Endodermal cell (in vitro differentiated cells): Measurements from ENCODE around the gene ZSCAN29. TPM values are rescaled to one million over a fixed set of nuclear protein-coding genes. Genes with fewer than 3 reads are reported as not detected.

Experiments used
- DNase-seq: peaks from one replicate; pipeline ENCODE4 v3.0.0-alpha.2; 2017
- H3K27ac ChIP-seq: 2 replicates; pipeline ENCODE4 v1.5.1; 2013; ENCODE audit warnings: mild to moderate bottlenecking, low read depth, low read length, moderate library complexity
- H3K27me3 ChIP-seq: 2 replicates; pipeline ENCODE4 v1.6.1; 2013; ENCODE audit warnings: mild to moderate bottlenecking, low read length, moderate library complexity; ENCODE audit not compliant: insufficient read depth, control insufficient read depth, poor library complexity, severe bottlenecking
- H3K36me3 ChIP-seq: 2 replicates; pipeline ENCODE4 v1.7.0; 2013; ENCODE audit warnings: mild to moderate bottlenecking, low read length, moderate library complexity; ENCODE audit not compliant: control insufficient read depth, insufficient read depth
- H3K4me1 ChIP-seq: one replicate; pipeline ENCODE4 v1.7.0; 2013; ENCODE audit warnings: low read length; ENCODE audit not compliant: control insufficient read depth, insufficient read depth
- H3K4me3 ChIP-seq: 2 replicates; pipeline ENCODE4 v1.5.1; 2013; ENCODE audit warnings: mild to moderate bottlenecking, low read length, moderate library complexity
- H3K9ac ChIP-seq: 2 replicates; pipeline ENCODE4 v1.6.1; 2013; ENCODE audit warnings: mild to moderate bottlenecking, low read length, moderate library complexity; ENCODE audit not compliant: poor library complexity, severe bottlenecking; ENCODE audit errors: extremely low read depth
- H3K9me3 ChIP-seq: 2 replicates; pipeline ENCODE4 v1.6.1; 2013; ENCODE audit warnings: mild to moderate bottlenecking, low read length, moderate library complexity; ENCODE audit not compliant: control insufficient read depth
- H3K27ac Mint-ChIP-seq: 2 replicates; pipeline ENCODE4 v1.8.0; 2020; ENCODE audit warnings: mixed read lengths
- H3K27me3 Mint-ChIP-seq: 2 replicates; pipeline ENCODE4 v1.8.0; 2021; ENCODE audit warnings: mild to moderate bottlenecking, mixed read lengths; ENCODE audit not compliant: insufficient read depth
- H3K36me3 Mint-ChIP-seq: 2 replicates; pipeline ENCODE4 v1.8.0; 2020; ENCODE audit warnings: low read depth, mixed read lengths
- H3K4me1 Mint-ChIP-seq: 2 replicates; pipeline ENCODE4 v1.8.0; 2020; ENCODE audit warnings: mixed read lengths
- H3K4me3 Mint-ChIP-seq: 2 replicates; pipeline ENCODE4 v1.8.0; 2020; ENCODE audit warnings: mild to moderate bottlenecking, moderate library complexity, mixed read lengths
- H3K9me3 Mint-ChIP-seq: 2 replicates; pipeline ENCODE4 v1.8.0; 2020; ENCODE audit warnings: mild to moderate bottlenecking, mixed read lengths
- CTCF ChIP-seq: fragments of 200-600 bp; sonication (generic); conservative IDR thresholded peaks from 2 replicates; pipeline ENCODE4 v1.5.0; 2021; ENCODE audit warnings: antibody characterized with exemption, mild to moderate bottlenecking
- whole genome bisulfite sequencing, 2 experiments: methylation state at CpG; one replicate each; pipeline versions ENCODE4 v1.1.5 to v1.1.7; 2013; ENCODE audit warnings: missing lambda C conversion rate in 2 of 2, mixed read lengths in 1 of 2; ENCODE audit not compliant: insufficient coverage in 1 of 2, insufficient read length in 1 of 2; 5-methylcytosine and 5-hydroxymethylcytosine counted together
- total RNA-seq, 2 donors: library from RNA; stranded (reverse); fragmentation: NEBNext Ultra II Directional in 1 of 2; extraction: Animal tissue kit (Norgen Biotek cat#: 25700) in 1 of 2; gene quantifications; 2 replicates in 1 of 2; 3 replicates in 1 of 2; pipeline ENCODE4 v1.2.1, GENCODE V29; 2021

The ZSCAN29 gene
- total RNA-seq, 2 donors from 2014 or later: 44.3 to 45.1 TPM

- Histone ChIP-seq H3K27me3 (peaks cover 16% of the 10 kb centered on the region), H3K27ac (no peak overlapping the region), H3K4me3 (no peak overlapping the region), H3K36me3 (no peaks in the 10 kb centered on the region), H3K9ac (no peak overlapping the region), H3K4me1 (no peaks in the 10 kb centered on the region), H3K9me3 (no peaks in the 10 kb centered on the region)
- DNase-seq: no peak
- whole genome bisulfite sequencing, 2 experiments: 88 to 100% methylated on average over 1 to 3 of the region's 3 CpGs
- TF ChIP-seq CTCF: no peak
- Mint-ChIP-seq H3K4me3 (no peak overlapping the region), H3K9me3 (no peaks in the 10 kb centered on the region), H3K4me1 (no peaks in the 10 kb centered on the region), H3K27ac (no peak overlapping the region), H3K36me3 (no peaks in the 10 kb centered on the region), H3K27me3 (peaks cover 22% of the 10 kb centered on the region)
Observed at GRCh38 chr15:43314171-43314570, 56.7 kb downstream of the ZSCAN29 start.

- Histone ChIP-seq H3K4me3 (no peak overlapping the region), H3K4me1 (no peaks in the 10 kb centered on the region), H3K9ac (no peak overlapping the region), H3K9me3 (no peaks in the 10 kb centered on the region), H3K27me3 (peaks cover 24% of the 10 kb centered on the region), H3K27ac (no peak overlapping the region), H3K36me3 (no peaks in the 10 kb centered on the region)
- Mint-ChIP-seq H3K4me1 (no peaks in the 10 kb centered on the region), H3K27ac (no peak overlapping the region), H3K4me3 (no peak overlapping the region), H3K9me3 (no peaks in the 10 kb centered on the region), H3K36me3 (no peaks in the 10 kb centered on the region), H3K27me3 (peaks cover 29% of the 10 kb centered on the region)
- no peak for TF ChIP-seq CTCF
- 77 to 78% methylated on average over 1 to 4 of the region's 4 CpGs for WGBS, 2 experiments
- DNase-seq: no peak
Observed at GRCh38 chr15:43312378-43312777, 58.5 kb downstream of the ZSCAN29 start.

Other genes with a start within 250 kb of the ZSCAN29 start
- gene TMEM62, start 237.5 kb downstream of the ZSCAN29 start, total RNA-seq: 10 to 100 TPM in 1 of 2 donors, 1 to 10 TPM in 1; 8.1 to 10.2 TPM
- 10 to 100 TPM; 25.7 to 43.5 TPM for gene CCNDBP1, start 185.6 kb downstream of the ZSCAN29 start, total RNA-seq
- gene EPB42, start 150.0 kb downstream of the ZSCAN29 start, total RNA-seq: not detected
- gene TGM5, start 104.1 kb downstream of the ZSCAN29 start, total RNA-seq: not detected
- gene TGM7, start 68.8 kb downstream of the ZSCAN29 start, total RNA-seq: not detected
- gene LCMT2, start 40.5 kb downstream of the ZSCAN29 start, total RNA-seq: 10 to 100 TPM; 12.6 to 13.2 TPM
- 10 to 100 TPM; 19.3 to 20.0 TPM for gene TUBGCP4, start 58 bp upstream of the ZSCAN29 start, total RNA-seq
- 100 to 1,000 TPM in 1 of 2 donors, 10 to 100 TPM in 1; 85.4 to 114 TPM for gene TP53BP1, start 122.1 kb upstream of the ZSCAN29 start, total RNA-seq
- gene MAP1A, start 146.6 kb upstream of the ZSCAN29 start, total RNA-seq: 1 to 10 TPM in 1 of 2 donors, under 1 TPM in 1; 0.66 to 1.1 TPM
- 10 to 100 TPM in 1 of 2 donors, 1 to 10 TPM in 1; 3.3 to 16.0 TPM for gene PPIP5K1, start 219.2 kb upstream of the ZSCAN29 start, total RNA-seq
- gene CKMT1B, start 223.0 kb upstream of the ZSCAN29 start, total RNA-seq: 1 to 10 TPM in 1 of 2 donors, under 1 TPM in 1; 0.58 to 4.0 TPM
- gene STRC, start 247.8 kb upstream of the ZSCAN29 start, total RNA-seq: under 1 TPM in 1 of 2 donors, not detected in 1; 0.62 TPM